GM12878 (cell line): ENCODE results near the gene ANO1. TPM values are rescaled to one million over a fixed set of nuclear protein-coding genes. Genes with fewer than 3 reads are reported as not detected.

Experiments used
- ATAC-seq: fragments of 200-7000 bp; cut with Tn5 transposase; 3 replicates; pipeline ENCODE4 v1.9.1; 2020; ENCODE audit warnings: mild to moderate bottlenecking, moderate library complexity
- BruUV-seq: library from RNA; stranded (reverse); fragments of 400-500 nt; replicated peaks from 2 replicates; lab custom pipeline; 2021; lab: Mats Ljungman, UMichigan
- CTCF ChIA-PET: fragments of 300-600 bp; sonication (Branson Sonifier 250); formaldehyde crosslinking; extraction: SDS; loops from one replicate; lab custom pipeline; 2021; ENCODE audit warnings: inconsistent platforms; lab: Yijun Ruan, JAX
- POLR2A ChIA-PET: fragments of 350-600 bp; formaldehyde crosslinking; extraction: SDS; loops from one replicate; lab custom pipeline; 2021; ENCODE audit warnings: inconsistent platforms; lab: Charles Lee
- RAD21 ChIA-PET: fragments of 300-600 bp; sonication (Branson Sonifier 250); formaldehyde crosslinking; loops from one replicate; lab custom pipeline; 2023; ENCODE audit warnings: antibody characterized with exemption; ENCODE audit not compliant: unreplicated experiment; lab: Charles Lee
- SMC1A ChIA-PET: fragments of 300-600 bp; sonication (Branson Sonifier 250); formaldehyde crosslinking; loops from one replicate; lab custom pipeline; 2023; ENCODE audit not compliant: unreplicated experiment, uncharacterized antibody; lab: Charles Lee
- DNase-seq: peaks from one replicate; pipeline ENCODE4 v3.0.0-alpha.2; 2011; ENCODE audit warnings: low read depth, low spot score
- FAIRE-seq: peaks from 3 replicates; lab custom pipeline; 2011; peaks lifted over from hg19 to GRCh38; lab: Jason Lieb, UNC
- H2AFZ ChIP-seq: 2 replicates; pipeline ENCODE4 v1.6.0; 2011; ENCODE audit warnings: low read depth, low read length, control low read depth; ENCODE audit not compliant: control insufficient read depth
- H3K27ac ChIP-seq: 2 replicates; pipeline ENCODE4 v1.5.1; 2011; ENCODE audit warnings: control low read depth; ENCODE audit not compliant: control insufficient read depth, insufficient read depth
- H3K27me3 ChIP-seq, 2 experiments: replicated peaks in 1 of 2; 2 replicates each; pipeline versions ENCODE4 v1.6.0 to v1.6.1; 2011; ENCODE audit warnings: low read length in 1 of 2; ENCODE audit not compliant: control insufficient read depth in 2 of 2, insufficient read depth in 2 of 2
- H3K36me3 ChIP-seq, 2 experiments: 2 replicates each; pipeline ENCODE4 v1.5.1; 2011; ENCODE audit warnings: low read length in 1 of 2; ENCODE audit not compliant: control insufficient read depth in 2 of 2, insufficient read depth in 2 of 2
- H3K4me1 ChIP-seq: 2 replicates; pipeline ENCODE4 v1.6.1; 2011; ENCODE audit warnings: mild to moderate bottlenecking, low read length, moderate library complexity, mixed read lengths; ENCODE audit not compliant: control insufficient read depth, insufficient read depth
- H3K4me2 ChIP-seq: 2 replicates; pipeline ENCODE4 v1.6.0; 2011; ENCODE audit warnings: control low read depth; ENCODE audit not compliant: control insufficient read depth, insufficient read depth
- H3K4me3 ChIP-seq: fragments of 200-600 bp; sonication (generic); 2 replicates; pipeline ENCODE4 v1.5.1; 2016
- H3K79me2 ChIP-seq: 2 replicates; pipeline ENCODE4 v1.6.0; 2011; ENCODE audit warnings: low read length; ENCODE audit not compliant: control insufficient read depth, insufficient read depth
- H3K9ac ChIP-seq: 2 replicates; pipeline ENCODE4 v1.8.0; 2011; ENCODE audit warnings: low read length, control low read depth, mixed read lengths; ENCODE audit not compliant: control insufficient read depth, insufficient read depth
- H3K9me3 ChIP-seq: replicated peaks from 3 replicates; pipeline ENCODE4 v1.5.1; 2011; ENCODE audit warnings: mild to moderate bottlenecking, low read length; ENCODE audit not compliant: control insufficient read depth, insufficient read depth
- H4K20me1 ChIP-seq: 2 replicates; pipeline ENCODE4 v1.6.0; 2011; ENCODE audit not compliant: control insufficient read depth, insufficient read depth
- ATF7 ChIP-seq: fragments of 450-650 bp; IDR thresholded peaks from 2 replicates; pipeline ENCODE4 v1.6.1; 2016; ENCODE audit warnings: low read depth, mild to moderate bottlenecking
- BMI1 ChIP-seq: fragments of 450-650 bp; IDR thresholded peaks from 2 replicates; pipeline ENCODE4 v1.6.1; 2016; ENCODE audit warnings: mild to moderate bottlenecking, moderate library complexity, borderline replicate concordance
- CBX3 ChIP-seq: fragments of 200-600 bp; sonication (generic); IDR thresholded peaks from 2 replicates; pipeline ENCODE4 v1.6.1; 2016; ENCODE audit warnings: low read depth, borderline replicate concordance
- CBX5 ChIP-seq: sonication (generic); IDR thresholded peaks from 2 replicates; pipeline ENCODE4 v1.6.1; 2016; ENCODE audit warnings: low read depth, moderate library complexity, mild to moderate bottlenecking, inconsistent platforms
- ETV6 ChIP-seq, 2 experiments: fragments of 450-650 bp in 1 of 2; IDR thresholded peaks in 1 of 2; conservative IDR thresholded peaks in 1 of 2; 2 replicates each; pipeline ENCODE4 v1.6.1; 2014; ENCODE audit warnings: antibody characterized with exemption in 1 of 2, borderline replicate concordance in 1 of 2, low read depth in 1 of 2, mild to moderate bottlenecking in 1 of 2, moderate library complexity in 1 of 2
- FOS ChIP-seq: IDR thresholded peaks from 3 replicates; pipeline ENCODE4 v1.6.1; 2011; ENCODE audit warnings: borderline replicate concordance; ENCODE audit not compliant: insufficient read length; ENCODE audit errors: extremely low read depth
- SMAD5 ChIP-seq: IDR thresholded peaks from 2 replicates; pipeline ENCODE4 v1.6.1; 2016; ENCODE audit warnings: antibody characterized with exemption, low read depth
- SMC3 ChIP-seq: IDR thresholded peaks from 2 replicates; pipeline ENCODE4 v1.6.1; 2011; ENCODE audit warnings: low read length, improper control_type of control experiment, borderline replicate concordance
- SUPT20H ChIP-seq: IDR thresholded peaks from 2 replicates; pipeline ENCODE4 v1.6.1; 2011; ENCODE audit warnings: low read depth, mild to moderate bottlenecking, low read length, moderate library complexity, borderline replicate concordance; ENCODE audit not compliant: control insufficient read depth
- TAF1 ChIP-seq: IDR thresholded peaks from 2 replicates; pipeline ENCODE4 v1.6.1; 2011; ENCODE audit warnings: mild to moderate bottlenecking, low read depth, low read length, borderline replicate concordance
- TCF12 ChIP-seq: IDR thresholded peaks from 2 replicates; pipeline ENCODE4 v1.6.1; 2011; ENCODE audit warnings: low read depth, mild to moderate bottlenecking, low read length
- YY1 ChIP-seq: IDR thresholded peaks from 2 replicates; pipeline ENCODE4 v1.6.1; 2011; ENCODE audit warnings: low read depth, mild to moderate bottlenecking, low read length
- WGBS: methylation state at CpG from one replicate; pipeline ENCODE4 v1.1.6; 2016; ENCODE audit warnings: low lambda C conversion rate; ENCODE audit not compliant: insufficient replicate concordance, insufficient coverage; ENCODE audit errors: missing lambda C conversion rate; 5-methylcytosine and 5-hydroxymethylcytosine counted together
- in situ Hi-C: fragments of 300-500 bp; cut with MboI; formaldehyde crosslinking; loops from 9 replicates; pipeline ENCODE4 v1.14.3; 2018; ENCODE audit warnings: mixed read lengths
- intact Hi-C: fragments of 100-400 bp; cut with micrococcal nuclease; formaldehyde crosslinking; loops from one replicate; pipeline ENCODE4 v1.14.2; 2022; ENCODE audit not compliant: unreplicated experiment
- polyA plus RNA-seq, 11 experiments: library from polyadenylated mRNA; depleted of rRNA in 4 of 11; unstranded in 6 of 11; stranded (reverse) in 5 of 11; fragments of >200 nt; fragmentation: Nextera tagmentation in 4 of 11; fragmentation: Illumina TruSeq in 1 of 11; extraction: Ambion mirVana in 4 of 11; extraction: Trizol in 1 of 11; gene quantifications; 1 replicate in 1 of 11; 2 replicates in 10 of 11; pipeline versions ENCODE4 v1.2.1 to v1.2.3, GENCODE V29; 2011 to 2016; ENCODE audit warnings: inconsistent platforms in 2 of 11, missing spikeins in 2 of 11, low read depth in 1 of 11
- total RNA-seq, 4 experiments: library from RNA; depleted of rRNA in 3 of 4; stranded (reverse); fragments of >200 nt in 3 of 4; fragmentation: Illumina TruSeq in 1 of 4; extraction: Trizol in 1 of 4; gene quantifications; 2 replicates each; pipeline versions ENCODE4 v1.2.1 to v1.2.3, GENCODE V29; 2013 to 2021
- TF ChIP-seq, protein P1 (sequence below): IDR thresholded peaks from 2 replicates; pipeline ENCODE4 v1.6.1; 2012; ENCODE audit warnings: low read length, inconsistent platforms
- TF ChIP-seq, protein P2 (sequence below), 3 experiments: IDR thresholded peaks in 2 of 3; conservative IDR thresholded peaks in 1 of 3; 2 replicates each; pipeline ENCODE4 v1.5.1; 2011; ENCODE audit warnings: low read depth in 3 of 3, low read length in 3 of 3, mild to moderate bottlenecking in 3 of 3, control low read depth in 2 of 3, moderate library complexity in 2 of 3, inconsistent platforms in 1 of 3, mixed read lengths in 1 of 3; ENCODE audit not compliant: control insufficient read depth in 2 of 3, insufficient read depth in 1 of 3; ENCODE audit errors: extremely low read depth in 1 of 3
- TF ChIP-seq, protein P3 (sequence below): IDR thresholded peaks from 2 replicates; pipeline ENCODE4 v1.6.1; 2011; ENCODE audit warnings: borderline replicate concordance, low read depth, mild to moderate bottlenecking, moderate library complexity, low read length; ENCODE audit not compliant: insufficient read depth, poor library complexity, severe bottlenecking
- TF ChIP-seq, protein P4 (sequence below): fragments of 450-650 bp; IDR thresholded peaks from 2 replicates; pipeline ENCODE4 v1.6.1; 2017; ENCODE audit warnings: low read depth, mild to moderate bottlenecking, moderate library complexity

Gene ANO1
- total and polyA plus RNA-seq, 10 of the 15 experiments (the other 5 are each of a cell fraction or from before 2014, with no cell fraction given), result 0.01 to 0.38 (median 0.06) TPM; not detected in 7

DNA sequence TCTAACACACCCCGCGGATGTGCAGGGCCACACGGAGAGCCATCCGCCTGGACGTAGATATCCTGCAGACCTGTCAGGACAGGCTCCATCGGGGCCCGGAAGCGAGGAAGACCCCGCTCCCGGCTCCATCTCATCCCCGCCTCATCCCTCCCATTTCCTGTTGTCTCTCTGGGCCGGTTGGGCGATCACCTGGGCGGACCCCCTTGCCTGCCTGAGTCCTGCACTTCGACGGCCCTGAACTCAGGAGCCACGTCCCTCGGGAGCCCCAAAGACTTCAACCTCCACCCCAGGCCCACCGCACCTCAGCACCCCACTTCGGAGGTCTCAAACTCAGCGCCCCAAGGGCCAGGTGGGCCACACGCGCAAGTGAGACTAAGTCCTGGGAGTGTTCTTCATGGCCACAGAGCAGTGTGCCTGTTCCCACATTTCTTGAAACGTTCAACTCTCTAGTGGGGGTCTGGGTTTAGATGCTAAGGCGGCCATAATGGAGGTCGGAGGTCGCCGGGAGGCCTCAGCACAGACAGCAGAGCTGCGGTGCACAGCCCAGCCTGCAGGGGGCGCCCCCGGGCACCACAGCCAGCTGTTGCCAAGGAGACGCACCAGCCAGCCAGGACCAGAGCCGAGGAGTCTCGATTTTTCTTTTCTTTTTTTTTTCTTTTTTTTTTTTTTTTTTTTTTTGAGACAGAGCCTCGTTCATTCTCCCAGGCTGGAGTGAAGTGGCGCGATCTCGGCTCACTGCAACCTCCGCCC, 99.0 kb downstream of the ANO1 start:
- Histone ChIP-seq H3K9ac (no peak overlapping the region), H3K27me3 (no peaks in the 10 kb centered on the region), H3K36me3 (no peaks in the 10 kb centered on the region), H3K4me1 (no peaks in the 10 kb centered on the region), H3K79me2 (no peaks in the 10 kb centered on the region), H3K27ac (no peak overlapping the region), H3K9me3 (no peaks in the 10 kb centered on the region), H2AFZ (no peak overlapping the region), H3K4me2 (no peak overlapping the region), H3K4me3 (no peak overlapping the region), H4K20me1 (no peaks in the 10 kb centered on the region)
- DNase-seq (no peak), FAIRE-seq (no peak), ATAC-seq (peak; percentile 83)
- intact Hi-C loops (no loop called here), in situ Hi-C loops (no loop called here)
- ChIA-PET SMC1A (no interaction called here), POLR2A (interaction anchor here (0.6 kb wide), 1 partner anchor 1363 kb away, joined by 9 read pairs; no protein-coding TSS in a partner anchor), RAD21 (interaction anchor here (0.5 kb wide), 1 partner anchor 535 kb away, joined by 3 read pairs; no protein-coding TSS in a partner anchor), CTCF (no interaction called here)
- BruUV-seq, result no TSS peak
- 50% methylated on average over 32 of the region's 39 CpGs for whole genome bisulfite sequencing
- no peak for TF ChIP-seq ATF7
- 0 out of 2 replicates have a peak, but pooled peaks have one; percentile 26 for TF ChIP-seq BMI1
- TF ChIP-seq FOS, result no peak
- TF ChIP-seq CBX5, result no peak
- TF ChIP-seq SMAD5, result no peak
- peak; percentile 14; the same call in 1 of the 2 replicates for TF ChIP-seq SMC3
- TF ChIP-seq, protein P1, sequence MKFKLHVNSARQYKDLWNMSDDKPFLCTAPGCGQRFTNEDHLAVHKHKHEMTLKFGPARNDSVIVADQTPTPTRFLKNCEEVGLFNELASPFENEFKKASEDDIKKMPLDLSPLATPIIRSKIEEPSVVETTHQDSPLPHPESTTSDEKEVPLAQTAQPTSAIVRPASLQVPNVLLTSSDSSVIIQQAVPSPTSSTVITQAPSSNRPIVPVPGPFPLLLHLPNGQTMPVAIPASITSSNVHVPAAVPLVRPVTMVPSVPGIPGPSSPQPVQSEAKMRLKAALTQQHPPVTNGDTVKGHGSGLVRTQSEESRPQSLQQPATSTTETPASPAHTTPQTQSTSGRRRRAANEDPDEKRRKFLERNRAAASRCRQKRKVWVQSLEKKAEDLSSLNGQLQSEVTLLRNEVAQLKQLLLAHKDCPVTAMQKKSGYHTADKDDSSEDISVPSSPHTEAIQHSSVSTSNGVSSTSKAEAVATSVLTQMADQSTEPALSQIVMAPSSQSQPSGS, result no peak
- TF ChIP-seq CBX3, result no peak
- TF ChIP-seq SUPT20H, result no peak
- TF ChIP-seq, protein P2, sequence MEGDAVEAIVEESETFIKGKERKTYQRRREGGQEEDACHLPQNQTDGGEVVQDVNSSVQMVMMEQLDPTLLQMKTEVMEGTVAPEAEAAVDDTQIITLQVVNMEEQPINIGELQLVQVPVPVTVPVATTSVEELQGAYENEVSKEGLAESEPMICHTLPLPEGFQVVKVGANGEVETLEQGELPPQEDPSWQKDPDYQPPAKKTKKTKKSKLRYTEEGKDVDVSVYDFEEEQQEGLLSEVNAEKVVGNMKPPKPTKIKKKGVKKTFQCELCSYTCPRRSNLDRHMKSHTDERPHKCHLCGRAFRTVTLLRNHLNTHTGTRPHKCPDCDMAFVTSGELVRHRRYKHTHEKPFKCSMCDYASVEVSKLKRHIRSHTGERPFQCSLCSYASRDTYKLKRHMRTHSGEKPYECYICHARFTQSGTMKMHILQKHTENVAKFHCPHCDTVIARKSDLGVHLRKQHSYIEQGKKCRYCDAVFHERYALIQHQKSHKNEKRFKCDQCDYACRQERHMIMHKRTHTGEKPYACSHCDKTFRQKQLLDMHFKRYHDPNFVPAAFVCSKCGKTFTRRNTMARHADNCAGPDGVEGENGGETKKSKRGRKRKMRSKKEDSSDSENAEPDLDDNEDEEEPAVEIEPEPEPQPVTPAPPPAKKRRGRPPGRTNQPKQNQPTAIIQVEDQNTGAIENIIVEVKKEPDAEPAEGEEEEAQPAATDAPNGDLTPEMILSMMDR (IDR thresholded peaks at IDR 0.05 in 2 of 3, conservative IDR thresholded peaks at IDR 0.05 in 1 of 3; ENCODE audit: control insufficient read depth in 2 of 3, extremely low read depth in 1 of 3, insufficient read depth in 1 of 3, low read depth in 3 of 3, low read length in 3 of 3), result peak; percentile 52 to 80 (median 65)
- no peak for TF ChIP-seq ETV6 (conservative IDR thresholded peaks at IDR 0.05 in 1 of 2, IDR thresholded peaks at IDR 0.05 in 1 of 2; ENCODE audit: borderline replicate concordance in 1 of 2, low read depth in 1 of 2)
- TF ChIP-seq TAF1, result no peak
- 0 out of 2 replicates have a peak, but pooled peaks have one; percentile 17 for TF ChIP-seq TCF12
- TF ChIP-seq, protein P3, sequence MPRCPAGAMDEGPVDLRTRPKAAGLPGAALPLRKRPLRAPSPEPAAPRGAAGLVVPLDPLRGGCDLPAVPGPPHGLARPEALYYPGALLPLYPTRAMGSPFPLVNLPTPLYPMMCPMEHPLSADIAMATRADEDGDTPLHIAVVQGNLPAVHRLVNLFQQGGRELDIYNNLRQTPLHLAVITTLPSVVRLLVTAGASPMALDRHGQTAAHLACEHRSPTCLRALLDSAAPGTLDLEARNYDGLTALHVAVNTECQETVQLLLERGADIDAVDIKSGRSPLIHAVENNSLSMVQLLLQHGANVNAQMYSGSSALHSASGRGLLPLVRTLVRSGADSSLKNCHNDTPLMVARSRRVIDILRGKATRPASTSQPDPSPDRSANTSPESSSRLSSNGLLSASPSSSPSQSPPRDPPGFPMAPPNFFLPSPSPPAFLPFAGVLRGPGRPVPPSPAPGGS, result no peak
- TF ChIP-seq YY1, result peak; percentile 80
- TF ChIP-seq, protein P4, sequence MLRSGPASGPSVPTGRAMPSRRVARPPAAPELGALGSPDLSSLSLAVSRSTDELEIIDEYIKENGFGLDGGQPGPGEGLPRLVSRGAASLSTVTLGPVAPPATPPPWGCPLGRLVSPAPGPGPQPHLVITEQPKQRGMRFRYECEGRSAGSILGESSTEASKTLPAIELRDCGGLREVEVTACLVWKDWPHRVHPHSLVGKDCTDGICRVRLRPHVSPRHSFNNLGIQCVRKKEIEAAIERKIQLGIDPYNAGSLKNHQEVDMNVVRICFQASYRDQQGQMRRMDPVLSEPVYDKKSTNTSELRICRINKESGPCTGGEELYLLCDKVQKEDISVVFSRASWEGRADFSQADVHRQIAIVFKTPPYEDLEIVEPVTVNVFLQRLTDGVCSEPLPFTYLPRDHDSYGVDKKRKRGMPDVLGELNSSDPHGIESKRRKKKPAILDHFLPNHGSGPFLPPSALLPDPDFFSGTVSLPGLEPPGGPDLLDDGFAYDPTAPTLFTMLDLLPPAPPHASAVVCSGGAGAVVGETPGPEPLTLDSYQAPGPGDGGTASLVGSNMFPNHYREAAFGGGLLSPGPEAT, result no peak
